ENCODE measurements around the gene RAB11A.

GRCh38 chr15:65884511-65884910 is 15.2 kb downstream of the RAB11A start:
- TF ChIP-seq EP300 (conservative IDR thresholded peaks at IDR 0.05; ENCODE audit: poor library complexity, severe bottlenecking): no peak
- TF ChIP-seq CTCF (IDR thresholded peaks at IDR 0.05; ENCODE audit: poor library complexity, severe bottlenecking): no peak
- TF ChIP-seq REST (IDR thresholded peaks at IDR 0.05; ENCODE audit: borderline replicate concordance): no peak
